GM19395 (cell line): Measurements from ENCODE around the gene RNF220.

Experiments
- ATAC-seq: cut with Tn5 transposase; IDR thresholded peaks from one replicate; pipeline ENCODE4 v1.9.1; 2021; ENCODE audit warnings: mild to moderate bottlenecking, moderate library complexity; ENCODE audit not compliant: unreplicated experiment

The RNF220 gene

DNA sequence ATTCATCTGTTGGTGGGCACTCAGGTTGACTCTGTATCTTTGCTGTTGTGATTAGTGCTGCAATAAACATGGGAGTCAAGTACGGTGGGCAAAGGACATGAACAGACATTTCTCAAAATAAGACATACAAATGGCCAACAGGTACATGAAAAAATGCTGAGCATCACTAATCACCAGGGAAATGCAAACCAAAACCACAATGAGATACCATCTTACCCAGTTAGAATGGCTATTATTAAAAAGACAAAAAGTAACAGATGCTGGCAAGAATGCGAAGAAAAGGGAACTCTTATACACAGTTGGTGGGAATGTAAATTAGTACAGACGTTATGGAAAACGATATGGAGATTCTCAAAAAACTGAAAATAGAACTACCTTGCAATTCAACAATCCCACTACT lies 170.3 kb downstream of the RNF220 start:
- ATAC-seq, result no peak

DNA sequence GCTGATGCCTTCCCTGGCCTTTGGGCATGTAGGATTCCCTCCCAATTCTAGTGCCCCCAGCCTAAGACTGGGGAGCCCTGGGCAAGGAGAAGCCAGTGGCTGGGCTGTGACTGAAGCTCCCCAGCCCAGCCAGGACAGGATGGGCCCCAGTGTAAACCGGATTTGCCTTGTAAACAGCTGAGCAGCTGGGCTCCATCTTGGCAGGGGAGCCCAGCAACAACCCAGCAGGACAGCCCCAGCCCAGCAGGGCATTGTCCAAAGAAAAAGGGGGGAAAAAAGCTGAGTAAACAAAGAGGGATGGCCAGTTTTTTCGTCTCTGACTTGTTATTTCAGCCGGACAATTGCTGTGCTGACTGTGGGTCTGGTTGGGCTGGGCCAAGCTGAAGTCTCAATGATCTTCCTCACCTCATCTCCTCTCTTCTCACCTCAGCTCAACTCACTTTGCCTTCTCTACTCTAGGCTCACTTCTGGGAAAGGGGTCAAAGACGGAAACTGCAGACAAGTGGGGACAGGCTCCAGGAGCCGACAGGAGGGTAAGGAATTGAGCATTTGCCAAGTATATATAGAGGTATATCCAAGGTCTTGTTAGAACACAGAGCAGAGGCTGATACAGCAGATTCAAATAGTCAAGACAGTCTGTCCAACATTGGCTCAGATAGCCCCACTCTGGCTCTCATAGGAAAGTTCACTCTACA lies 171.5 kb downstream of the RNF220 start:
- ATAC-seq, result no peak

DNA sequence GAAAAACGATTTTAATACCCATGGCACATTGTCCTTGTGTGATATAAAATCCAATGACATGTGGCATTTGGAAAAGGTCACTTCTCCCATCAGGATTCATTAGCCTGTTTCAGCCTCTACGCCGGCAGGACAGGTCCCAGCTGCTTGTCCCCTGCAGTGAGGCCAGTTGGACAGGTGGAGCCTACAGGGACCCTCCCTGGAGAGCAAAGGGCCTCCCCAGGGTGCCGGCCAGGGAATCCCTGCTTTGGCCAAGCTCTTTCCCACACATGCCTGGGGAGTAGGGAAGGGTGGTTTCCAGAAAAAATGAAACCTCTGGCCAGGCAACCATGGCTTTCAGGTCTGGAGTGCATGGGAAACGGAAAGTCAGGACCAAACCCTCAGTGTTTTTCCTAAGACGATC lies 176.2 kb downstream of the RNF220 start:
- no peak for ATAC-seq

DNA sequence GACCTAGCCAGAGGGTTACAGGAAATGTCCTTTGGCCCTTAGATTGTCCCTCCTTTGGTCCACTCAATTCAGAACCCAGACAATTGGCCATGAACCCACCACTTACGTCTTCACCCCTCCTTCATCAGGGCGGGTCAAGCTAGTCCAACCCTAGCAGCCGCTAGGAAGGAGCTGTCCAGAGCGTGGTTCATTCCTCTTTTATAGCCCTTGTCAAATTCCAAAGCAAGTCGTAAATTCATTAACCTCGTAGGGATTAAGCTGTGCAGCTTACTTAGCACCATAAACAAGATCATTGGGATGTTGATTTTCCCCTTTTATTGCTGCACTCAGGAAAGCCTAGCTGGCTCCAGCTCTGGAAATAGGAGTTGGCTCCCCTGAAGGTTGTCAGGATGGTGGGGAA lies 179.1 kb downstream of the RNF220 start:
- ATAC-seq, result no peak

DNA sequence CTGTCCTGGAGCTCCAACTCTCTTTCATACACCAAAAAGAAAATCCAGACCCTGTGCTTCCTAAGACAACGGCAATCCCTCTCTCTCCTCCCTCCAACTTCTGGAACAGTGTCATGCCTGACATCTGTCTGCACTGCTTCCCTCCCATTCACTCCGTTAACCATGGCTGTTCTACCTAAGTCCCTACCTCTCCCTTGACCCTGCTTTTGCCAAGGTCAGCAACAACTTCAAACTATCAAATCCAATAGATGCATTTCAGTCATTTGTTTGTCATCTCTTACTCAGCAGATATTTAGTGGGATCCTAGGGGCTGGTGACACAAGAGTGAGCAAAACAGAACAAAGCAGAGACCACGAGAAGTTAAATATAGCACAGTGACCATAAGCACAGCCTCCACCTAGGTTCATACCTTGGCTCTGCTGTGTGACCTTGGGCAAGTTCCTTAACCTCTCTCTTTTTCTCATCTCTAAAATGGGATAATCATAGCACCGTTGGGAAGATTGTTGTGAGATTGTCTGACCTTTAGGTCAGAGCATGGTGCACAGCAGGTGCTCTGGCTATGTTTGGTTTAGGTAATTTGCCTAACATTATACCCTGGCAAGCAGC lies 180.4 kb downstream of the RNF220 start:
- no peak for ATAC-seq

DNA sequence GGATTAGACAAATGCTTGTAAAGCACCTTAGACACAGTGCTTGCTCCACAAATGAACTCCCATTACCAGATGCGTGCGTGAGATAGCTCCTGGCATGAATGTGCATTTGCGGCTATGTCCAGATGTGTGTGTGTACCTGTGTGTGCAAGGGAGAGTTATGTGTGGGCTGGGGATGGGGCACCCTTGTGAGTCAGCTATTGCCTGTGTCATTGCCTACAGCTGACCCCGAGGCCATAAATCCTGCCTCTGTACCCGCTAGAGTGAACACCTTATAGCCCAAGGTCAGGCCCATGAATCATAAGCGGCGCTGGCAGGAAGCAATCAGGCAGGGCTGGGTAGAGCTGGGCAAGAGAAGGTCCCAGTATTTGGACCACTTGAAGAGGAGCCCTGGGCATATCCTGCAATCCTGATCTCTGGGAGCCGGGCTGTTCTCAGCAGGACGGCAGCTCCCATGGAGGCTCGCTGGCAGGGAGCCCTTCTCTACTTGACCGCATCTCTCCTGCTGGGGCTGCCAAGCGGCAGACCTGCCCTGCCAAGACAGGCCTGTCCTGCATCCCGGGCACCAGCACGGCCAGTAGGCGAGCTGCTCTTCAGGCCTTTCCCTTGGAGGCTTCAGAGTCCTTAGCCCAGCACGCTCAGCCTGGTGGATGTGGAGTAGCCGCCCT lies 182.9 kb downstream of the RNF220 start:
- no peak for ATAC-seq

DNA sequence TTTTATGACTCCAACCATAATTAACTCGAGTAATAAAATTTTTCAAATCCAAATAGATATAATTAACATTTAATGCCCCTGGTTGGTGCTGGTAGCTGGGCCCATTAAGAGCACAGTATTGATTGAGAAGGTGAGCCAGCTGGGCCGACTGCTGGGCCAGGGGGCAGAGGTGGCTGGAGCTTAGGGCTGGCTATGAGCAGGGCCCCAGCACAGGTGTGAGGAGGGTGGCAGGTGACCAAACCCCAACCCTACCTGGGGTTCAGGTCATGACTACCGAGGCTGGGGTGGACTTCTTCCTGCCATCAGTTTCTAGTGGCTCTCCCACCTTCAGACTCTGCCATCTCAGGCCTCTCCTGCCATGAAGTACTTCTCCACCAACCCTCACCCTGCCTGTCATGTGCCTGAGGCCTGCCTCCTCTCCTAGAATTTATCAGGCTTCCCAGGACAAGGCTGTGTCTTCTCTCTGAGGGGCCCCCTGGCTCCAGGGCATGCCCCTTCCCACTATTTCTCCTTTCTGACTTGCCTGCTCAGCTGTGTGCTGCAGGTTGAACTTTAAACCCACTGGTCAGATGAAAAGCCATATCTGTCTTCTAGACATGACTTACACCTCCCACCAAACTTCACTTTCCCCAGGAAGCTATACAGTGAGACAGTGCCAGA lies 183.6 kb downstream of the RNF220 start:
- no peak for ATAC-seq

DNA sequence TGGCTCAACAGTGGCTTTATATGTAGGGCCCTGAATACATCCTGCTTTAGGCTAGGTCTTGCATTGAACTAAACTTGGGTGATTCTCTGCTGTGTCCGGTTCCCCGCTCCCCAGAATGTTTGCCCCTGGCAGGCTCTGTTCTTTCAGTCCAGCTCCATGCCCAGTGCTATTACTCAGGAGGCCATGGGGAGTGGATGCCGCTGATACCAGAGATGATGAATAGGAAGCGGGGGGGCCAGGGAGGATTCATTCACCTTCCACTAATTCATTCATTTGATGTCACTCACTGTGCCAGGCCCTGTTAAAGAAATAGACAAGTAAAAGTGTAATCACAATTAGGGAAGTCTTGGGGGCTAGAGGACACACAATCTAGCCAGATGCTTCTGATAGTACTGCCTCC lies 185.4 kb downstream of the RNF220 start:
- ATAC-seq, result no peak

DNA sequence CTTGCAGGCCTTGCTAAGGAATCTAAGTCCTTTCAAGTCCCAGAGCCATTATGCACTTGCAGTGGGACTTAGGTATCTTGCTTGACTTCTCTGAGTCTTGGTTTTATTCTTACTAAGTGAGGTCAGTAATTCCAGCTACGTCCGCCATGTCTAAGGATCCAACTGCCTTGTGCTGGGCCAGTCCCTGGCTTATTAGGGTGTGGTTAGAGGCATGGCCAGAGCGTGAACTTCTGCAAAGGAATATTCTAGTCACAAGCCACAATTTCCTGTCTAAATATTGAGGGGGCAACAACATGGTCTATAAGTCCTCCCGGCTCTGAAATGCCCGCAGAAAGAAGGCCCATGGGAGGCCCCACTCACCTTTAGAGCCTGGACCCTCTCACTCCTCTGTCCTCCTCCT lies 186.3 kb downstream of the RNF220 start:
- no peak for ATAC-seq

DNA sequence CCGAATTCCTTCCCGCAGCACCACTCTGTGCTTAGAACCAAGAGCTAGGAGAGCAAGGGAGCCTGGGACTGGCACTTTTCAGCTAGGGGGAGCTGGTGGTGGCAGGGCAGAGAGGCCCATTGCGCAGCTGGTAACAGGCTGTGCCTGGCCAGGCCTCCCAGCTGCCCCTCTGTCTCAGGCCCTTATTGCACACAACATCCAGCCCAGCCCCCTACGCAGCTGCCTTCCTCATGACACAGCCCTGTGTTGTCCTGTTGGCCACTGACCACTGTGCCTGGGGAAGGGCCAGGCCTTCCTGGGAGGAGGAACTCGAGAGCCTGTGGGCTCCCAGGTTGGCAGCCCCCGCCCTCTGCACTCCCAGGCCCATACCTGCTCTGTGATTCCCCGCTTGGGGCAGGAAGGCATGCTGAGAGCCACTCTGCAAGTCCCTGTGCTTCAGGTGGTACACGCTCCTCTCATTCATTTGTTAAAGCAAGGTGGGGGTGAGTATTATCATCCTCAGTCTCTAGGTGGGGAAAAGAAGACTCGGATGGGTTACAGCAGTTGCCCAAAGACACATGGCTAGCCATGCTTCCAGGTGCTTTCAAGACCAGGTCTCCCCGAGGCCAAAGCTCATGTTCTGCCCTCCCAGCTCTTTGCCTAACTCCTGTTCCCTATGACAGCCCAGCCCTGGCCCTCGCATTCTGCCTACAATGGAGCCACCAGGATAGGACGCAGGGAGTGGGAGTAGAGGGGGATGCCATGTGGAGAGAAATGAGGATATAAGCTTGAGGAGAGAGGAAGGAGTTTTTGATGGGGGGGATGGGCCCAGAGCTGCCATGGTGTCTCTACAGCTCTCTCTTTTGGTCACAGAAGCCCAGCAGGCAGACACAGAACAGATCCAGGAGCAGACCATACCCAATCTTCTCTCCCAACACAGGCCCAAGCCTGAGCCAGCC lies 187.4 kb downstream of the RNF220 start:
- no peak for ATAC-seq

DNA sequence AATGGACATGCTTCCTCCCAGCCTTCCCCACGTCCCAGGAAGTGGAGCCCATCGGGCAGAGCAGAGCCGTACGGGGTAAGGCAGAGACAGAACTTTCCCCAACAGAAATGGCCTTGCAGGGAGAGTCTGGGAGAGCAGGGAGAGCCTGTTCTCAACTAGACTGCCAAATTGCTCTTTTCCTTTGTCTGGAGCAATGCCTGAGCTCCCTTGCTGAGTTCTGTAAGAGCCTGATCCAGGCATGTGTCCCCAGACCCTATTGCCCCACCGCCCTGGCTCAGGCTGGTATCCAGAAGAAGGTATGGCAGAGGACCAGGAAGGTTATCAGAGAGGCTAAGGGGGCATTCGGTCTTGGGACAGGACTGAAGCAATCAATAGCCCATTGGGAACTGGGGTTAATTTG lies 189.3 kb downstream of the RNF220 start:
- ATAC-seq, result no peak

DNA sequence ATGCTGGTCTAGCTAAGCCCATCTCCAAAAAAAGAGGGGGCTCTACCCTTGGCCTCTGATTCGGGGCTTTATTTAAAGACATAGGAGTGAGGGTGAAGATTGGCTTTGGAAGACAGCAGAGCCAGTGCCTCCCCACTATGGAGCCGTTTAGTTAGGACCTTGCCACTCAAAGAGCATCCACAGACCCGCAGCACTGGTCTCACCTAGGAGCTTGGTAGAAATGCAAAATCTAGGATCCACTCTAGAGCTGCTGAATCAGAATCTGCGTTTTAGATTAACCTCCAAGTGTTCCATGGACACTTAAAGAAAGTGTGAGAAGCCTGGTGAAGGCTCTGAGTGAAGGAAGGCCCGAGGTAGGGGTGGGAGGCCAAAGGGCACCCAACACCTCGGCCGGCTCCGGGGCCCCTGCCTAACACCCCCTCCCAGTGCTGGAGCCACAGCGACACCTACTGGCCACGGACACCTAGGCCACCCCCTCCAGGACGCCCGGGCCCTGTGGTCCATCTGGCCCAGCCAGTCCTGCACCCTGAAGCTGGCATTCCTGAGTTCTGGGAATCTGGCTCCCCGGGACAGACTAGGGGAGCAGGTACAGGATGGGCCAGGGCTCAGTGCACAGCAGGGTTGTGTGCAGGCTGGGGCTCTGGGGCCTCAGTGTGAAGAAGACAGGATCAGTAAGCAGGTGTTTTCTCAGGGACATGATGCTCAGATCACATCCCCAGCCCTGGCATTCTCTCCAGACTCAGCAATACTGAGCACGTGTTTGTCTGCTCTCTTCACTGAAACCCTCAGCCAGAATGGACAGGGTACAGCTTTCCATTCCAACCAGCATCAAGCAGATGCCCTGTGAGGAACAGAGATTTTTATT lies 190.0 kb downstream of the RNF220 start:
- ATAC-seq, result no peak

DNA sequence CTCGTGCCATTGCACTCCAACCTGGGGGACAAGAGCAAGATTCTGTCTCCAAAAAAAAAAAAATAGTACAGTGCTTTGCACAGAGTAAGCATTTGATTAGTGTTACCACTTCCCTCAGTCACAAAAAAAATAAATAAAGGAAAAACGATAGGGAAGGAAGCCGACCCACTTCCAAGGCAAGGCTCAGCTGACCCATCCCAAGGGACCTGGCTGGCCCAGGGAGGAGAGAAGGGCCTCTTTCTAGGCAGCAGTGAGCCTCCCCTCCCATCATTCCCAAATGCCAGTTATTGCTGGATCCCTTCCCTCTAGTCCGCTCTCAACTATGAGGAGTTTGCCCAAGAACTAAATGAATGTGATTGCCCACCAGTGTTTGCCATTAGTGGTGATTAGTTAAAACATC lies 191.5 kb downstream of the RNF220 start:
- ATAC-seq, result no peak

DNA sequence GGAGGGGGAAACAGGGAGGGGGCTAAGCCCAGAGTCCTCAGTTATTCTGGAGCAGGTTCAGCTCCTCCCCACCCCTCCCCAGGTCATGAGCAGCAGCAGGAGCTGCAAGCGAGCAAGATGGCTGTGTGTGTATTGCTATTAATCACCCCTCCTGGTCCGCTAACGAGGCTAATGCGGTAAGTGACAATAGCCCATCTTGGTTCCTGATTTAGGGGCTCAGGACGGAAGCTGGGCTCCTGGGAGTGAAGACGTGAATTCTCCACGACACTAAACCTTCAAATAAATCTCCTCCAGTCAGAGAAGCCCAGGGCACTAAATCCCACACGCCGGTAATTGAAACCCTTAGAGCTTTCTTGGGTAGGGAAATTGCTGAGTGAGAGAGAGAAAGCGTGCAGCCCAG lies 193.1 kb downstream of the RNF220 start:
- ATAC-seq, result no peak

DNA sequence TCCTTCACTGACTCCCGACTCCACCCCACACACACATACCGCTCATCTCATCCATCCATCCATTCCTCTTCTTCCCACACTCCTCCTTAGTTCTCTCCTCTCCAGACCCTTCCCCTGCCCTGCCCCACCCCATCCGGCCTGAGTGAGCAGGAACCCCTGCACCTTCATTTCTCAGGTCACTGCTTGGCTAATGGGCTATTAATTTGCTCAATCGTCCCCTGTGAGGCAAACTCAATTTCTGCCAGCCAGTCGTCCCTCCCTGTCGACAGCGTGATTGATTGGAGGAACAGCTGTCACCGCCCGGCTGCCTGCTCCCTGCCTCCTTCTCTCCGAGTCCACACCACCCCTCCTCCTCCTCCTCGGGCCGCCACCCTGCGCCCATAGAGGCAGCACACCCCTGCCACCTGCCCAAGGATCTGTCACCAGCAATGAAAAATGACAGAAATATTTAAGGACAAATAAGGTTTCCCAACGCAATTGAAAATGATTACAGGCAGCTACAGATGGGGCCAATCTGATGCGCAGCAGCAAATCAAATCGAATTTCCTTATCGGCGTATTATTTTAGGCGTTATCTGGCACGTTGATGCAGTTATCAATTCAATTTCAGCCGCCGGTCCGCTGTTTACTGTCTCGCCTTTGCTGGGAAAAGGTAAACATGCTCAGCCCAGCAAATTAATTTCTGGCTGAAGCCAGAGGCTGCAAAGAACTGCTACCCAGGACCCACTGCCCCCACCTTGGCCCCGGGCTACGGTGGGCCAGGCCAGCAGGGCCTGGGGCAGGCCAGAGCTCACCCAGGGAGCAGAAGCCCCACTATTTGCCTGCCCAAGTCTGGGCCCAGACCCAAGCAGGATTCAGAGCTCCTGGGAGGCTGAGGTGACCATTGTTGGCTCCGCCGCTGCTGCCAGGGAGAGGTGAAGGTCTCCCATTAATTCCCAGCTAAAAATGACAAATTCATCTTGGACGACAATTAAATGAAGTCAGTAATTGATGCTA lies 197.9 kb downstream of the RNF220 start:
- no peak for ATAC-seq

DNA sequence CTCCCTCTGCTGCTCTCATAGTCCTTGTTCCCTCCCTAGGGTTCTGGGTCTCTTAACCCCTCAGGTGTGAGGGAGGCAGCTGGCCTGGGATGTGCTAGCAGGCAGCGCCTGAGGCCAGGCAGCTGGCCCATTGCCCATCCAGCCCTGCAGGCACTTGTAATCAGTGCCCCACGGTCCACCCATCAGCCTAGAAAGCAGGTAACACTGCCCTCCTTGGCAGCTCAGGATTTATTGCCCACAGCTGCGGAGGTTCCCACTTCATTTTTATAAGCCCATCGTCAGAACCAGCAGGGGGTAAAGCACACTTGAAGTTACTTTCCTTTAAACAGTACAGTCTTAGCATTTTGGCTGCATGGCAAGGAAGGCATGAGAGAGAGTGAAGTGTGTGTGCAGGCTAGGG lies 198.7 kb downstream of the RNF220 start:
- ATAC-seq, result no peak

DNA sequence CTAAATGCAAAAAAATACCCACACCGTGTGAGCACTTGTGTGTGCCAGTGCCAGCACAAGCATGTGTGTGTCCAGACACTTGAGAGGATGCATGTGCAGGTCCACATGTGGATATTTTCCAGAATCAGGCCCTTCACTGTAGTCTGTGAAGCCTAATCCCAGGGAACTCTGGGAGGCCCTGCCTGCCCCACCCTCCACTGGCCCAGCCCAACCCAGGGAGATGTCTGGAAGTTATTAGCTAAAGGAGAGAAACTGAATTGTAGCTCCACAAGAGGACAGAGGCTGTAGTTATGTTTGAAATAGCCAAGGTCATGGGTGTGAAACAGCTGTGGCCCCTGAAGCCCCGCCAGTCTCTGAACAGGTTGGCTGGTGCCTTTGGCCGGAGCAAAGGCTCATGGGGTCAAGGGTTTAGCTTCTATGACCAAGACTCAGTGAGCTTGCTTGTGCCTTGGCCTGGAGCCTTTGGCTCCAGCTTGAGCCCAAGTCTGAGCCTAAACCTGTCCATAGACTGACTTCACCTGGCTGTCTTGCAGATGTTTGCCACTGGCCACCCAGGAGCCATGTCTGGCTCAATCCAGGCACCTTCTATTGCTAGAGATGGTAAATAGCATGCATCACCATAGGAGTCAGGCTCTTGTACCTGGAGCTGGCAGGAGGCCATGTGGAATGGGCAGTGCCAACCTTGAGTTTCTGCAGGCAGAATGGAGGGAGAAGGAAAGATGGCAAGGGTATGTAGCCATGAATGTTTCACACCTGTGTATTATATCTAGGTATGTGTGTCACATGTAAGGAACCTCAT lies 199.3 kb downstream of the RNF220 start:
- ATAC-seq, result no peak
